Measurements from ENCODE around the gene MED29. TPM values are rescaled to one million over a fixed set of nuclear protein-coding genes. Genes with fewer than 3 reads are reported as not detected.
A peak's percentile ranks its signal among the peaks of the same experiment; 100 is the strongest.

The MED29 gene
- total RNA-seq, result 15.2 TPM

- peak; percentile 100 for DNase-seq
Observed at GRCh38 chr19:39390751-39391437, at the start of gene MED29, which contains the start of gene PAF1. Gene MED29 (plus strand): TSS chr19:39391378. CDS start chr19:39391423, 45 bp downstream. Gene PAF1 (minus strand): TSS chr19:39391106. CDS start chr19:39390864, 242 bp downstream.

GRCh38 chr19:39341719-39342604 is 49.2 kb upstream of the MED29 start, which contains the start of gene SAMD4B:
Gene SAMD4B (plus strand): TSS chr19:39342421. CDS start chr19:39356894, 14,473 bp downstream.
- DNase-seq, result peak; percentile 99

GRCh38 chr19:39342647-39343305 is 48.4 kb upstream of the MED29 start:
- peak; percentile 37 for DNase-seq

DNA sequence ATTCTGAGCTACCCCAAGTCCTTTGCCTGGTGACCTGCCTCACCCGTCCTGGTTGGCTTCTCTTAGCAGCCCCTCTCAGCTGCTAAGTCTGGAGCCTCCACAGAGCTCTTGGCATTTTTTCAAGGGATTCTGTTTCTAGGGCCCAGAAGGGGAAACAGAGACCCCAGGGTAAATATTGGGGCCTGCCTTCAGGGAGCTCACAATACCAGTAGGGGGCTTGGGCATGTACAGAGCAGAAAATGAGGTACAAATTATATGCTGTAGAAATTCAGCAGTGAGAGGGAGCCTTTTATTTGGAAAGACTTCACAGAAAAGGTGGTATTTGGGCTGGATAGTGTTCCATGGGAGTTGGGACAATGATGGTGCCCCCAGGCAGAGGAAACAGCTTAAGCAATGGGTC is 45.2 kb upstream of the MED29 start:
- no peak for DNase-seq

DNA sequence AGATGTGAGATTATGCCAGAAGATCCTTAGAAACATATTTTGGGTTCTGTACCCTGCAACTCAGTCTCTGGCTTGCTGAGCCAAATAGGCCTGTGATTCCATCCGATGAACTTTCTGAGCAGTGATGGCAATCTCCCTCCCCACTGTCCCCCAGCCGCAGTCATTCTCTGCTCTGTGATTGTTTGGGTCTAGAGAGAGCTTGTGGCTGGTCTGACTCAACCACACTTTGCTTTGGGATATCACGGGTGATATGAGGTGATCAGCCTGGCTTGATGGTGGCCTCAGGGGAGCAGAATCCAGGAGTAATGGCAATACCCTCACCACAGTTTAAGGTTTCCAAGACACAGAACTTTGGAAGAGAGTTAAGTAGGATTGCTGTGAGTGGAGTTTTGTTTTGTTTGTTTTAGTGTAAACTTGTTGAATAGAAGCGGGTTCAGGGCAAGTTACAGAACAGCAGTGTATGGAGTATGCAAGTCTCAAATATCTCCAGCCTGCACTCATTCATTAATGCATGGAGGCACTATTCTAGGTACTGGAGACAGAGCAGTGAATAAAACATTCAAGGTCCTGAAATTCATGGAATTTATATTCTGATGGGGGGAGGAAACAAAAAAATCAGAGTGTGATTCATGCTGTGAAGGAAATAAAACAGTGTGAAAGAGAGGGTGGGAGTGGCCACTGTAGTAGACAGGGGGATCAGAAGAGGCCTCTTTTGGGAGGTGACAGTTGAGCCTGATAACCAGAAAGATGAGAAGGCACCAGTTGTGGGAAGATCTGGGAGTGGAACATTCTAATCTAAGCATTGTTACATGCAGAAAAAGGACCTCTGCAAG is 43.6 kb upstream of the MED29 start:
- DNase-seq, result no peak

- no peak for DNase-seq
Observed at GRCh38 chr19:39349326-39349725, 41.9 kb upstream of the MED29 start.

DNA sequence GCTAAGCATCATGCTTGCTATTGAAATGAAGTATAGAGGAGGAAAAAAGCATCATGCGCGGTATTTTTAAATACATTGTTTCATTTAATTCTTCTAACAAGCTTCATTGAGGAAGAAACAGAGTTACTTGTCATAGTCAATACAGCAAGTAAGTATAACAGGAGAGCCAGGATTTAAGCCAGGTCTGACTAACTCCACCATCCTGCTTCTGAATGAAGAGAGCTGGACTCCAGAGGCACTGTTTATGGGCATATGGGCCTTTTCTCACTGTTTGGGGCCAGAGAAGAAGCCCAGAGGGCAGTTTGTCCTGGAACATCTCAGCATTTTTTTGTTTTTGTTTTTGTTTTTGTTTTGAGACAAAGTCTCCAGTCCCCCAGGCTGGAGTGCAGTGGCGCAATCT is 41.0 kb upstream of the MED29 start:
- DNase-seq, result no peak

- DNase-seq, result no peak
Observed at GRCh38 chr19:39351537-39352064, 39.6 kb upstream of the MED29 start.

GRCh38 chr19:39352381-39353255 is 38.6 kb upstream of the MED29 start:
- no peak for DNase-seq

GRCh38 chr19:39355253-39355652 is 35.9 kb upstream of the MED29 start:
- no peak for DNase-seq

DNA sequence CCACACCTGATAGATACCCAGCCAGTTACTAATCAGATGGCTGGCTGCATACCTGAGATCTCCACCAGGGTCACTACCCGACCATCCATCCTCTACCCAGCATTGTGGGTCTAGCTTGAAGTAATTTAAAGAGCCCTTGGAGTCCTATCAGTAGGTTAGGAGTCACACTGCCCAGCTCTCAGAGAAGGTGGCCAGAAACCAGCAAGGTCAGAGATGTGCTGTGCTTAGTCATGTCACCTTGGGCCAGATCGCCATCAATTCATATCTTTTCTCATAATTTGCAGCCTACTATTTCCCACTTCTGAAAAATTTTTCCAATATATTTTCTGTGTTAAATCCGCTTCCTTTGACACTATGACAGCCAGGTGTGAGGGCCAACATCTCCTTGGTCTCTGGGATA is 35.1 kb upstream of the MED29 start:
- DNase-seq, result no peak

GRCh38 chr19:39356647-39357046 is 34.5 kb upstream of the MED29 start:
- no peak for DNase-seq

- DNase-seq, result no peak
Observed at GRCh38 chr19:39359026-39359425, 32.2 kb upstream of the MED29 start.

DNA sequence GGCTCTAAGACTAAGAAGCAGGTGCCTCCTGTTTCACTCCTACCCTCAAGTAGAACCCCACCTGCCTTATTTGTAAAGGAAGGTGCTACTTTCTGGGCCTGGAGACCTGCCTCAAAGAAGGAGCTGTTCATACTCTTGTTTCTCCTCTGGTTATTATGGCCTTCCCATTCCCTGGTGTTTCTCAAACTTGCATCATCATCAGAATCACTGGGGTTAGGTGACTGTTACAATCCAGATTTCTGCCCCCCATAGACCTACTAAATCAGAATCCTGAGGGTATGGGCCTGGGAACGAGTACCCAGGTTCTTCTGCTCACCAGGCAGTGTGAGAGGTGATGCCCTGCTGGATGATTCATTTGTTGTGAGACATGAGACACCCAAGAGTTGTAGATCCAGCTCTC is 30.6 kb upstream of the MED29 start:
- no peak for DNase-seq

DNA sequence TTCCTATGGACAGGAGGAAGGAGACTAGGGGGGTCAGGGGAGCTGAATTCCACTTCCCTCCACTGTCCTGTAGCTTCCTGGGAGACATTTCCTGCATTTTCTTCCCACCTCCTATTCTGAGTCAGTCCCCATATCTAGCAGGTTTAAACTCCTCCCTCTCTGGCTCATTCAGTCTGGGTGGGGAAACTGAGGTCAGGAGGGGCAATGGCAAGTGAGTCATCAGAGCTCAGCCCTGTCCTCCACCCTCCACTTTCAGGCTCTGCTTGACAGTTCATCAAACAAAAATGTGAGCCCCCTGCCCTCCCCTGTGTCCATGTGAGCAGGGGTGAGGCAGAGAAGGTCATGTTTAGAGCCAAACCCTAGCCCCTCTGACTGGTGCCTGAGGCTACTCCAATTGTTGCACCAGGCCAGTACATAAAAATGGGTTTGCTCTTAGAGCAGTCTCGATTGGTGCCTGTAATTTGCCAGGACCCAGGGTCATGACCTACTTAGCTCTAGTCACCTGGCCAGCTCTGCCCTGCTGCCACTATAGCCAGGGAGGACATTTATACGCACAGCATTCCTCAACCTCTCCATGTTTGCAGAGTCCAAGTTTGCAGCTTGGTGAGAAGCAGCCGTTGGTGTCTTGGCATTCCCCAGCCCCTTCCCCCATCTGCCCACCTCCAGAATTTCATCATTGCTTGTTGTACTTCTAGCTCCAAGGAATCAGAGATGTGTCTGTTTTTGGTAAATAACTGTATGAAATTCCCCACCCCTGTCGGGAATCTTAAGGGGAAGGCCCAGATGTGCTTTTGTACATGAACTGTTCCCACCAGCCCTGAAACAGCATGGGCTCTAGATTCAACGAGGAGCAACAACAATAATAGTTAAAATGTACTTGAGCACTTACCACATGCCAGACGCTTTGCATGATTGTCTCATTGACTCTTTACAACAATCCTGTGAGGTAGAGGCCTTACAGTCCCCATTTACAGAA is 28.2 kb upstream of the MED29 start:
- DNase-seq, result no peak

- peak; percentile 50 for DNase-seq
Observed at GRCh38 chr19:39363901-39364457, 27.2 kb upstream of the MED29 start.

DNA sequence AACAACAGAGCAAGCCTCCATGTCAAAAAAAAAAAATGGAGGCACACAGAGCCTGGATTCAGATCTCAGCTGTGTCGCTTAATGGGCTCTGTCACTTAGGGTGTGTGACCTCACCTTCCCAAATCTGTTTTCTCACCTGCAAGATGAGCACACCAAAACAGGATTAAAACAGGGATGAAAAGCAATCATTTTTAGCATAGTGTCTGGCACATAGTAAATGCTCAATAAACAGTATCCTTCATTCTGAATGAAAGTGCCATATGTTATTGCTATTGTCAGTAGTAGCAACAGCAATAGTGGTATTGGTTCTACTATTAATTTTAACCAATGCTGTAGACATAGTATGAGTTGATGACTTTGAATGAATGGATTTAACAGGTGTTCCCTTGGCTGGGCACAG is 25.6 kb upstream of the MED29 start:
- no peak for DNase-seq

DNA sequence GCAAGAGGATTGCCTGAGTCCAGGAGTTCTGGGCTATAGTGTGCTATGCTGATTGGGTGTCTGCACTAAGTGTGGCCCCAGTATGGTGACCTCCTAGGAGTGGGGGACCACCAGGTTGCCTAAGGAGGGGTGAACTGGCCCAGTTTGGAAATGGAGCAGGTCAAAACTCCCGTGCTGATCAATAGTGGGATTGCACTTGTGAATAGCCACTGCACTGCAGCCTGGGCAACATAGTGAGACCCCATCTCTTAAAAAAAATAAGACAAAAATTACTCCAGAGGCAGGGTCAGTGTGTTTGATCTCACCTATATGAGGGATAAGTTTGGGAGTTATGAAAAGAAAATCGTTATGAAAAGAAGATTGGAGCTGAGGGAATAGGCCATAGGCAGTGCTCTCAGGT is 22.0 kb upstream of the MED29 start:
- DNase-seq, result no peak

GRCh38 chr19:39370735-39371134 is 20.4 kb upstream of the MED29 start:
- no peak for DNase-seq

All from tongue (tissue), 2 donors.